Astrocyte of the cerebellum (primary cell): ENCODE measurements around the gene ZNF524.
"Not testable (repeated sequence)": the region's sequence is repeated elsewhere in the genome, so short reads cannot be mapped to it uniquely, and the experiment has no call there.

Source experiments
- DNase-seq: peaks from one replicate; pipeline ENCODE4 v3.0.0-alpha.2; 2011; ENCODE audit warnings: low read depth
- H3K4me3 ChIP-seq: 2 replicates; pipeline ENCODE4 v1.5.1; 2011; ENCODE audit warnings: mild to moderate bottlenecking, low read depth, low read length, moderate library complexity
- in situ Hi-C: cut with HindIII; loops from 2 replicates; pipeline ENCODE4 v1.10.0; 2017; ENCODE audit warnings: low sequenced_read_pairs
- TF ChIP-seq, protein P1 (sequence below): IDR thresholded peaks from 2 replicates; pipeline ENCODE4 v1.5.1; 2012; ENCODE audit warnings: low read length, low read depth, moderate library complexity, mild to moderate bottlenecking; ENCODE audit errors: missing control alignments

ZNF524 gene

DNA sequence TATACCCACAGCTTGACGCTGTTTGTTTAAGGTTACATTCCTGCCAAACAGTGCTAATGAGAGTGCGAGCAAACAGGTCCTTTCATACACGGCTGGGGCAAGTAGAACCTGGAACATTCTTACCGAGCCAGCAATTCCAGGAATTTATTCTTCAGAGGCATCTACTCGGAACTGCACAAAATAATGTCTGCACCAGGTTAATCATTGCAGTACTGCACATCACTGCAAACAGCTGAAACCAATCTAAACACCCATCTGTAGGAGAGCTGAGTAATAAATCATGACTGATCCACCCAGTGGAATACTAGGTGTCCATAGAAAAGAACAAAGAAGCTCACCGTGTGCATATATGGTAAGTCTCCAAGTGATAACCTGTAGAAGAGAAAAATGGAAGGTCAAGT, 18.3 kb upstream of the ZNF524 start:
- DNase-seq: no peak
- TF ChIP-seq, protein P1, sequence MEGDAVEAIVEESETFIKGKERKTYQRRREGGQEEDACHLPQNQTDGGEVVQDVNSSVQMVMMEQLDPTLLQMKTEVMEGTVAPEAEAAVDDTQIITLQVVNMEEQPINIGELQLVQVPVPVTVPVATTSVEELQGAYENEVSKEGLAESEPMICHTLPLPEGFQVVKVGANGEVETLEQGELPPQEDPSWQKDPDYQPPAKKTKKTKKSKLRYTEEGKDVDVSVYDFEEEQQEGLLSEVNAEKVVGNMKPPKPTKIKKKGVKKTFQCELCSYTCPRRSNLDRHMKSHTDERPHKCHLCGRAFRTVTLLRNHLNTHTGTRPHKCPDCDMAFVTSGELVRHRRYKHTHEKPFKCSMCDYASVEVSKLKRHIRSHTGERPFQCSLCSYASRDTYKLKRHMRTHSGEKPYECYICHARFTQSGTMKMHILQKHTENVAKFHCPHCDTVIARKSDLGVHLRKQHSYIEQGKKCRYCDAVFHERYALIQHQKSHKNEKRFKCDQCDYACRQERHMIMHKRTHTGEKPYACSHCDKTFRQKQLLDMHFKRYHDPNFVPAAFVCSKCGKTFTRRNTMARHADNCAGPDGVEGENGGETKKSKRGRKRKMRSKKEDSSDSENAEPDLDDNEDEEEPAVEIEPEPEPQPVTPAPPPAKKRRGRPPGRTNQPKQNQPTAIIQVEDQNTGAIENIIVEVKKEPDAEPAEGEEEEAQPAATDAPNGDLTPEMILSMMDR: no peak
- in situ Hi-C loops: no loop called here
- no peak overlapping the region for H3K4me3 ChIP-seq

DNA sequence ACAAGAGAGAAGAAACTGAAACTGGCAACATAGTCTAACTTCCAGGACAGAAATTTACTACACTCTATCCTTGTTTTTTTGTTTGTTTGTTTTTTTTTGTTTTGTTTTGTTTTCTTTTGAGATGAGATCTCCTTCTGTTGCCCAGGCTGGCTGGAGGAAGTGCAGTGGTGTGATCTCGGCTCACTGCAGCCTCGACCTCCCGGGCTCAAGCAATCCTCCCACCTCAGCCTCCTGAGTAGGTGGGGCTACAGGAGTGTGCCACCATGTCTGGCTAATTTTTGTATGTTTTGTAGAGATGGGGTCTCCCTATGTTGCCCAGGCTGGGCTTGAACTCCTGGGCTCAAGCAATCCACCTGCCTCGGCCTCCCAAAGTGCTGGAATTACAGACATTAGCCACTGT, 17.8 kb upstream of the ZNF524 start:
- DNase-seq, H3K4me3 ChIP-seq, in situ Hi-C loops: not testable (repeated sequence)

DNA sequence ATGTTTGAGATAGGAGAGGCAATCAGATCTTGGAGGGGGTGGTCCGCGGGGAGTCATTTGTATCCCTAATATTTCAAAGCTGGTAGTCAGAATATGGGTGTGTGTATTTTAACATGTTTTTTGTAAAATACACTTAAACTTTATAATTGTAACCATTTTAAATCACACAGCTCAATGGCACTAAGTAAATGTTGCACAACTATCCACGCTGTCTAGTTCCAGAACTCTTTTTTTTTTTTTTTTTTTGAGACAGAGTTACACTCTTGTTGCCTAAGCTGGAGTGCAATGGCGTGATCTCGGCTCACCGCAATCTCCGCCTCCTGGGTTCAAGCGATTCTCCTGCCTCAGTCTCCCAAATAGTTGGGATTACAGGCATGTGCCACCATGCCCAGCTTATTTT, 16.2 kb upstream of the ZNF524 start:
- in situ Hi-C loops, DNase-seq, H3K4me3 ChIP-seq: not testable (repeated sequence)

DNA sequence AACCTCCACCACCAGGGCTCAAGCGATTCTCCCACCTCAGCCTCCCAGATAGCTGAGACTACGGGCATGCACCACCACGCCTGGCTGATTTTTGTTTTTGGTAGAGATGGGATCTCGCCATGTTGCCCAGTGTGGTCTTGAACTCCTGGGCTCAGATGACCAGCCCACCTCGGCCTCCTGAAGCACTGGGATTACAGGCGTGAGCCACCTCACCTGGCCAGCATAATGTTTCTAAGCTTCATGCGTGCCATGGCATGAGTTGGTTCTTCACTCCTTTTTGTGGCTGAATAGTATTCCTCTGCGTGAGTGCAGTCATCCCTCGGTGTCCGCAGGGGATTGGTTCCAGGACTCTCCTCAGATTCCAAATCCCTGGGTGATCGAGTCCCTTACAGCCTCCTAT, 15.2 kb upstream of the ZNF524 start:
- in situ Hi-C loops: no loop called here
- TF ChIP-seq, protein P1: no peak
- no peak overlapping the region for H3K4me3 ChIP-seq
- DNase-seq: no peak

DNA sequence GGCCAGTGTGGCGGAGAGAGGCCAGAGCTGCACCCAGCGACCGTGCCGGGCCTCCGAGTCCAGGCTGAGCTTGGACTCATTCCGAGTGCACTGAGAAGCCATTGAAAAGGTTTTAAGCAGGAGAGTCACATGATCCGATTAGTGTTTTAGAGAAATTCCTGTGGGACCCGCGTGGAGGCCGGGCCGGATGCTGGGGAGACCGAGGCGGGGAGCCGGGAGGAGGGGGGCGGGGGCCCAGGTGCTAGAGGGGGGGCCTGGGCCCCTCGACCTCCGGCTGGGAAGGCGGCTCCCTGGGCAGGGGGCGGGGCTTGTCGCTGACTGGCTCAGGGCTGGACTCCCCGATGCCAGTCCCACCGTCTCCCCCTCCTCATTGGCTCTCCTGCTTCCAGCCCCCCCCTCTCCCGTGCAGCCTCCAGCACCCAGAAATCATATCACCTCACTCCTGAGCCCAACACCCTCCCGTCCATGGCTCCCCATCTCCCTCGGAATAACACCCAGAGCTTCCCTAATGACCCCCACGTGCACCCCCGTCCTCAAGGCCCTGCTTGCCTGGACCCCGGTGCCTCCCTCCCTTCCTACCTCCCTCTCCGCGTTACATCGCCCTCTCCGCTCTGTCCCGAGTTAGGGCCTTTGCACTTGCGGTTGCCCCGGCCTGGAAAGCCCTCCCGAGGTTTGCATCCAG, 14.3 kb upstream of the ZNF524 start:
- H3K4me3 ChIP-seq: peak overlapping the region; percentile 26
- peak; percentile 24 for DNase-seq
- TF ChIP-seq, protein P1: no peak
- in situ Hi-C loops: no loop called here

DNA sequence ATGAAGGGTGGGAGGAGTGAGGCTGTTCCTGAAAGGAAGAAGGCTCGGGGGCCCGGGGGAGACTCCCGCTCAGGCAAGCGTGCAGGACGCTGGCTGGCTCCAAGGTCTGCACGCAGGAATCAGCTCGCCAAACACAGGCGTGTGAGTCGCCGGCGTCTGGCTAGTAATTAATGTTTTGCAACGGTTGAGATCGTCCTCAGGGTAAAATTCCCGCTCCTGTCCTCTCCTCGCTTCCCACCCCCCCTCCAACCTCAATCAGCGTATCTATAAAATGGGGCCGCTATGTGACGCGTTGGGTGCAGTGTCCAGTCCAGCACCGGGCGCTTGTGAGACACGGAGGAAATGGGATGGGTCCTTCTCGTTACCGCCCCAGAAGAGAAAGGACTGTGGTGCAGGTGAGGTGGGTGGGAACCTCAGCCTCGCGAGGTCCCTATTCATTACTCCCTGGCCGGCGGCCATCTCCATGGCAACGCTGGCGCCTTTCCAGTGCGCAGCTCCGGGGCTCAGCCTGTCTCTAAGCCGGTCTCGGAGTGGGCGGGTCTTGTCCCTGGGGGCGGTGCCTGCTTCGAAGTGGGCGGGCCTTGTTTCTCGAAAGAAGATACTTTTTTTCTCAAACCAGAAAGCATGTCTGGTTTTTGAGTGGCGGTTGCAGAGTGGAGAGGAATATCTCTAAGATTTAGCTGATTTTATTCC, 13.0 kb upstream of the ZNF524 start:
- peak overlapping the region; percentile 34 for H3K4me3 ChIP-seq
- TF ChIP-seq, protein P1: no peak
- peak; percentile 66 for DNase-seq
- in situ Hi-C loops: no loop called here

DNA sequence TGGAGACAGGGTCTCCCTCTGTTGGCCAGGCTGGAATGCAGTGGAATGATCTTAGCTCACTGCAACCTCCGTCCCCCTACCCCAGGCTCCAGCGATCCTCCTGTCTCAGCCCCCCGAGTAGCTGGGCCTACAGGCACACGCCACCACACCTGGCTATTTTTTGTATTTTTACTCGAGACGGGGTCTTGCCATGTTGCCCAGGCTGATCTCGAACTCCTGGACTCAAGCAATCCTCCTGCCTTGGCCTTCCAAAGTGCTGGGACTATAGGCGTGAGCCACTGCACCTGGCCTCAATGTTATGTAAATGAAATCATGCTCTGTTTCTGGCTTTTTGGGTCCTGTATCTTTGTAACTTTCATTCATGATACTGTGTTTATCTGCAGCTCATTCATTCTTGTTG, 11.3 kb upstream of the ZNF524 start:
- TF ChIP-seq, protein P1: no peak
- DNase-seq: no peak
- H3K4me3 ChIP-seq: no peak overlapping the region
- in situ Hi-C loops: no loop called here
